Measurements from ENCODE around the gene TRAF1.

The TRAF1 gene

GRCh38 chr9:120885958-120886357 lies 40.6 kb downstream of the TRAF1 start:
- no peak for DNase-seq

- no peak for DNase-seq
These were observed 41.1 kb downstream of the TRAF1 start for GRCh38 chr9:120885457-120885856.

- DNase-seq, result no peak
These were observed 43.0 kb downstream of the TRAF1 start for GRCh38 chr9:120883608-120883996.

GRCh38 chr9:120882935-120883607 lies 43.5 kb downstream of the TRAF1 start:
- no peak for DNase-seq

GRCh38 chr9:120879446-120879845 lies 47.1 kb downstream of the TRAF1 start:
- no peak for DNase-seq

- peak; percentile 66 for DNase-seq
These were observed 48.1 kb downstream of the TRAF1 start for GRCh38 chr9:120878188-120879130.

GRCh38 chr9:120877276-120878034 lies 49.1 kb downstream of the TRAF1 start:
- peak; percentile 90 for DNase-seq

- peak; percentile 81 for DNase-seq
These were observed 49.8 kb downstream of the TRAF1 start, which contains the start of gene PHF19 for GRCh38 chr9:120876842-120877240. Gene PHF19 (minus strand): TSS chr9:120877188. CDS start chr9:120874741, 2,447 bp downstream.

GRCh38 chr9:120875954-120876841 lies 50.4 kb downstream of the TRAF1 start:
- DNase-seq, result peak; percentile 92

- no peak for DNase-seq
These were observed 51.0 kb downstream of the TRAF1 start for GRCh38 chr9:120875643-120875953.

GRCh38 chr9:120875195-120875565 lies 51.4 kb downstream of the TRAF1 start:
- DNase-seq, result no peak

GRCh38 chr9:120874226-120875194 lies 52.1 kb downstream of the TRAF1 start:
- no peak for DNase-seq

GRCh38 chr9:120873512-120873911 lies 53.1 kb downstream of the TRAF1 start:
- DNase-seq, result no peak

- DNase-seq, result no peak
These were observed 53.6 kb downstream of the TRAF1 start for GRCh38 chr9:120872791-120873502.

- no peak for DNase-seq
These were observed 56.4 kb downstream of the TRAF1 start for GRCh38 chr9:120870206-120870605.

- no peak for DNase-seq
These were observed 56.9 kb downstream of the TRAF1 start for GRCh38 chr9:120869726-120870125.

- no peak for DNase-seq
These were observed 57.3 kb downstream of the TRAF1 start for GRCh38 chr9:120869360-120869687.

- DNase-seq, result peak; percentile 97
These were observed 57.8 kb downstream of the TRAF1 start for GRCh38 chr9:120868676-120869359.

- DNase-seq, result no peak
These were observed 58.3 kb downstream of the TRAF1 start for GRCh38 chr9:120868339-120868675.

GRCh38 chr9:120867676-120868338 lies 58.8 kb downstream of the TRAF1 start:
- no peak for DNase-seq
